Right ventricle myocardium inferior (tissue), 1 donor: ENCODE measurements around the gene IFNG-AS1. TPM values are rescaled to one million over a fixed set of nuclear protein-coding genes. Genes with fewer than 3 reads are reported as not detected.

Experiments
- ATAC-seq: fragments of 200-7000 bp; cut with Tn5 transposase; one replicate; pipeline ENCODE4 v1.9.1; 2020; ENCODE audit warnings: mild to moderate bottlenecking, moderate library complexity
- DNase-seq: peaks from one replicate; pipeline ENCODE4 v3.0.0; 2021; ENCODE audit errors: missing footprints
- intact Hi-C: fragments of 100-400 bp; cut with DNase I; formaldehyde crosslinking; loops from one replicate; pipeline ENCODE4 v1.11.0; 2022
- total RNA-seq: library from RNA; stranded (reverse); fragmentation: NEBNext Ultra II Directional; extraction: Animal tissue kit (Norgen Biotek cat#: 25700); gene quantifications from one replicate; pipeline ENCODE4 v1.2.1, GENCODE V29; 2021
- donor health status: DM: no; HTN: yes; CAD: no; lungs with severe emphysema.

The IFNG-AS1 gene
- total RNA-seq, 1 donor from 2014 or later = not detected

- ATAC-seq = no peak
- DNase-seq = no peak
- intact Hi-C loops = no loop called here
Measured at GRCh38 chr12:68028647-68029046, 39.4 kb downstream of the IFNG-AS1 start.

- DNase-seq (no peak), ATAC-seq (no peak)
- intact Hi-C loops = no loop called here
Measured at GRCh38 chr12:68030248-68030647, 41.0 kb downstream of the IFNG-AS1 start.

- ATAC-seq = no peak
- no peak for DNase-seq
- intact Hi-C loops = no loop called here
Measured at GRCh38 chr12:68031174-68031573, 41.9 kb downstream of the IFNG-AS1 start.

GRCh38 chr12:68031881-68032739, 42.9 kb downstream of the IFNG-AS1 start:
- intact Hi-C loops = no loop called here
- DNase-seq (no peak), ATAC-seq (no peak)

- DNase-seq (no peak), ATAC-seq (no peak)
- intact Hi-C loops = no loop called here
Measured at GRCh38 chr12:68034567-68034966, 45.3 kb downstream of the IFNG-AS1 start.

GRCh38 chr12:68036642-68037041, 47.4 kb downstream of the IFNG-AS1 start:
- ATAC-seq = no peak
- no peak for DNase-seq
- intact Hi-C loops = no loop called here

GRCh38 chr12:68037616-68038255, 48.5 kb downstream of the IFNG-AS1 start:
- ATAC-seq (no peak), DNase-seq (no peak)
- intact Hi-C loops = no loop called here

GRCh38 chr12:68038650-68039049, 49.4 kb downstream of the IFNG-AS1 start:
- DNase-seq (no peak), ATAC-seq (no peak)
- intact Hi-C loops = no loop called here

GRCh38 chr12:68040450-68041075, 51.3 kb downstream of the IFNG-AS1 start:
- no peak for DNase-seq
- intact Hi-C loops = loop anchor here (10.0 kb wide), 1 partner anchor 284 kb away; no protein-coding TSS in a partner anchor
- ATAC-seq = peak; percentile 67

- DNase-seq (no peak), ATAC-seq (peak; percentile 28)
- intact Hi-C loops = loop anchor here (10.0 kb wide), 1 partner anchor 283 kb away; no protein-coding TSS in a partner anchor
Measured at GRCh38 chr12:68042212-68042699, 53.0 kb downstream of the IFNG-AS1 start.

GRCh38 chr12:68043435-68043834, 54.2 kb downstream of the IFNG-AS1 start:
- ATAC-seq (no peak), DNase-seq (no peak)
- intact Hi-C loops = loop anchor here (10.0 kb wide), 1 partner anchor 281 kb away; no protein-coding TSS in a partner anchor

GRCh38 chr12:68048648-68049297, 59.5 kb downstream of the IFNG-AS1 start:
- DNase-seq (no peak), ATAC-seq (no peak)
- intact Hi-C loops = loop anchor here (10.0 kb wide), 1 partner anchor 276 kb away; no protein-coding TSS in a partner anchor

GRCh38 chr12:68056300-68056699, 67.1 kb downstream of the IFNG-AS1 start:
- no peak for ATAC-seq
- intact Hi-C loops = no loop called here
- no peak for DNase-seq

GRCh38 chr12:68063900-68064590, 74.8 kb downstream of the IFNG-AS1 start:
- intact Hi-C loops = no loop called here
- DNase-seq (no peak), ATAC-seq (no peak)

GRCh38 chr12:68065163-68065562, 75.9 kb downstream of the IFNG-AS1 start:
- intact Hi-C loops = no loop called here
- no peak for DNase-seq
- no peak for ATAC-seq

GRCh38 chr12:68065687-68066086, 76.4 kb downstream of the IFNG-AS1 start:
- DNase-seq = no peak
- ATAC-seq = no peak
- intact Hi-C loops = no loop called here

- ATAC-seq (no peak), DNase-seq (peak; percentile 61)
- intact Hi-C loops = no loop called here
Measured at GRCh38 chr12:68067762-68068376, 78.6 kb downstream of the IFNG-AS1 start.

- intact Hi-C loops = no loop called here
- no peak for ATAC-seq
- no peak for DNase-seq
Measured at GRCh38 chr12:68069275-68069674, 80.0 kb downstream of the IFNG-AS1 start.
